ENCODE results near the gene PIGA. TPM values are rescaled to one million over a fixed set of nuclear protein-coding genes. Genes with fewer than 3 reads are reported as not detected.

Gene PIGA
- polyA plus RNA-seq, 3 donors = 6.3 to 36.1 (median 6.4) TPM

- no peak overlapping the region for H3K27ac Mint-ChIP-seq
- no peaks in the 10 kb centered on the region for H3K79me2 ChIP-seq (ENCODE audit: insufficient read depth, low read length)
- H3K36me3 Mint-ChIP-seq = no peaks in the 10 kb centered on the region
- no peak overlapping the region for H3K9ac ChIP-seq (ENCODE audit: insufficient read depth, low read length, poor library complexity, severe bottlenecking)
- H3K9me3 Mint-ChIP-seq = no peaks in the 10 kb centered on the region
- no peaks in the 10 kb centered on the region for H3K36me3 ChIP-seq (replicated peaks in 1 of 2; ENCODE audit: control insufficient read depth in 1 of 2, insufficient read depth in 2 of 2, low read length in 2 of 2)
- H3K9me3 ChIP-seq (replicated peaks in 1 of 2; ENCODE audit: control insufficient read depth in 1 of 2, insufficient read depth in 1 of 2, low read length in 2 of 2) = no peaks in the 10 kb centered on the region
- no peaks in the 10 kb centered on the region for H4K20me1 ChIP-seq (ENCODE audit: insufficient read depth, low read length)
- peaks cover 0 to 14% of the 10 kb centered on the region in 2 donors for H3K27me3 ChIP-seq (ENCODE audit: control insufficient read depth in 2 of 2, insufficient read depth in 2 of 2, low read length in 2 of 2)
- no peak overlapping the region for H3K4me3 Mint-ChIP-seq
- no peak overlapping the region for H3K4me3 ChIP-seq (replicated peaks in 1 of 3; ENCODE audit: low read depth in 2 of 3, low read length in 3 of 3)
- no peak overlapping the region for H3K27ac ChIP-seq (ENCODE audit: low read depth in 1 of 2, low read length in 2 of 2)
- H2AFZ ChIP-seq (ENCODE audit: insufficient read depth, low read depth, low read length, poor library complexity, severe bottlenecking) = no peak overlapping the region
- intact Hi-C loops (cut with micrococcal nuclease) = loop anchor here in 1 of 2 donors (5.0 to 10.0 kb wide), 2 partner anchors 116 to 218 kb away; no protein-coding TSS in a partner anchor
- H3K4me2 ChIP-seq (replicated peaks; ENCODE audit: extremely low read depth, low read length, poor library complexity, severe bottlenecking) = no peak overlapping the region
- WGBS (ENCODE audit: insufficient coverage) = no CpG with 5 or more reads among the region's 2 CpGs
- peaks cover 0 to 22% (median 8%) of the 10 kb centered on the region in 3 donors for H3K27me3 Mint-ChIP-seq (ENCODE audit: low read depth in 3 of 3)
- peaks cover 13% of the 10 kb centered on the region for H3K4me1 Mint-ChIP-seq
- DNase-seq = peak; percentile 43 to 67 (median 55)
- TF ChIP-seq, protein P1, sequence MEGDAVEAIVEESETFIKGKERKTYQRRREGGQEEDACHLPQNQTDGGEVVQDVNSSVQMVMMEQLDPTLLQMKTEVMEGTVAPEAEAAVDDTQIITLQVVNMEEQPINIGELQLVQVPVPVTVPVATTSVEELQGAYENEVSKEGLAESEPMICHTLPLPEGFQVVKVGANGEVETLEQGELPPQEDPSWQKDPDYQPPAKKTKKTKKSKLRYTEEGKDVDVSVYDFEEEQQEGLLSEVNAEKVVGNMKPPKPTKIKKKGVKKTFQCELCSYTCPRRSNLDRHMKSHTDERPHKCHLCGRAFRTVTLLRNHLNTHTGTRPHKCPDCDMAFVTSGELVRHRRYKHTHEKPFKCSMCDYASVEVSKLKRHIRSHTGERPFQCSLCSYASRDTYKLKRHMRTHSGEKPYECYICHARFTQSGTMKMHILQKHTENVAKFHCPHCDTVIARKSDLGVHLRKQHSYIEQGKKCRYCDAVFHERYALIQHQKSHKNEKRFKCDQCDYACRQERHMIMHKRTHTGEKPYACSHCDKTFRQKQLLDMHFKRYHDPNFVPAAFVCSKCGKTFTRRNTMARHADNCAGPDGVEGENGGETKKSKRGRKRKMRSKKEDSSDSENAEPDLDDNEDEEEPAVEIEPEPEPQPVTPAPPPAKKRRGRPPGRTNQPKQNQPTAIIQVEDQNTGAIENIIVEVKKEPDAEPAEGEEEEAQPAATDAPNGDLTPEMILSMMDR (IDR thresholded peaks at IDR 0.05) = peak; percentile 52
- peaks cover 6 to 8% of the 10 kb centered on the region in 2 donors for H3K4me1 ChIP-seq (ENCODE audit: control insufficient read depth in 1 of 2, insufficient read depth in 2 of 2, low read length in 2 of 2)
Observed at GRCh38 chrX:15349046-15349445, 13.7 kb upstream of the PIGA start.

DNA sequence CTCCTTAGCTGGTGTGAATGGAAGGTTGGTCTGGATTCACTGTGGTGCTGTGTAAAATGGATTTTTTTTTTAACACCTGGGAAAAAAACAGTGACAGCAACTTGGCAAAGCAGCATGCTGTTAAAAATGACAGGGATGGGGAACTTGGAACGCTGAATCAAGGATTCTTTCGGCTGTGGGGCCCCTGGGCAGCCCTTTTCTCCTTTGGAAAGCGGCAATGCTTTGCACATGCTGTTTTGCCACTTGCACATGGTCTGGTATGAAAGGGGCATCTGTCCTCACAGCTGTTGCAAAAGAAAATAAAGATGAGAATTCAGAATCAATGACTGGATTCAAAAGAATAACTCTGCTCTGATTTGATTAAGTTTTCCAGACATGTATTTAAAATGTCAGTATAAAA, 10.7 kb upstream of the PIGA start:
- intact Hi-C loops (cut with micrococcal nuclease) = loop anchor here in 1 of 2 donors (5.0 to 10.0 kb wide), 2 partner anchors 119 to 221 kb away; no protein-coding TSS in a partner anchor

More for the DNA sequence above, 10.7 kb upstream of the PIGA start:
- Histone ChIP-seq H3K9me3 (replicated peaks in 1 of 2; ENCODE audit: control insufficient read depth in 1 of 2, insufficient read depth in 1 of 2, low read length in 2 of 2) (no peaks in the 10 kb centered on the region), H3K79me2 (ENCODE audit: insufficient read depth, low read length) (no peaks in the 10 kb centered on the region), H3K9ac (ENCODE audit: insufficient read depth, low read length, poor library complexity, severe bottlenecking) (no peak overlapping the region), H3K27ac (ENCODE audit: low read depth in 1 of 2, low read length in 2 of 2) (no peak overlapping the region), H4K20me1 (ENCODE audit: insufficient read depth, low read length) (no peaks in the 10 kb centered on the region), H3K4me1 (ENCODE audit: control insufficient read depth in 1 of 2, insufficient read depth in 2 of 2, low read length in 2 of 2) (peaks cover 6 to 8% of the 10 kb centered on the region in 2 donors), H3K4me2 (replicated peaks; ENCODE audit: extremely low read depth, low read length, poor library complexity, severe bottlenecking) (no peak overlapping the region), H3K27me3 (ENCODE audit: control insufficient read depth in 2 of 2, insufficient read depth in 2 of 2, low read length in 2 of 2) (peaks cover 3 to 28% of the 10 kb centered on the region in 2 donors), H3K36me3 (replicated peaks in 1 of 2; ENCODE audit: control insufficient read depth in 1 of 2, insufficient read depth in 2 of 2, low read length in 2 of 2) (no peaks in the 10 kb centered on the region), H2AFZ (ENCODE audit: insufficient read depth, low read depth, low read length, poor library complexity, severe bottlenecking) (no peak overlapping the region), H3K4me3 (replicated peaks in 1 of 3; ENCODE audit: low read depth in 2 of 3, low read length in 3 of 3) (no peak overlapping the region)
- no peak for DNase-seq
- peaks cover 13% of the 10 kb centered on the region for H3K4me1 Mint-ChIP-seq
- H3K36me3 Mint-ChIP-seq = no peaks in the 10 kb centered on the region
- H3K27me3 Mint-ChIP-seq (ENCODE audit: low read depth in 3 of 3) = peaks cover under 1 to 30% (median 14%) of the 10 kb centered on the region in 3 donors
- TF ChIP-seq, protein P1 (IDR thresholded peaks at IDR 0.05) = no peak
- H3K4me3 Mint-ChIP-seq = no peak overlapping the region
- WGBS (ENCODE audit: insufficient coverage) = 60% methylated on average over 1 of the region's 3 CpGs
- H3K27ac Mint-ChIP-seq = no peak overlapping the region
- peaks cover 0 to 2% (median 0%) of the 10 kb centered on the region in 7 donors for H3K9me3 Mint-ChIP-seq

Measured in CD14-positive monocyte (primary cell).